Esophagus muscularis mucosa (tissue), 3 donors: Measurements from ENCODE around the gene RNF130.

ENCODE experiments used
- POLR2A ChIP-seq: fragments of 450-650 bp; IDR thresholded peaks from one replicate; pipeline ENCODE4 v1.6.1; 2017; ENCODE audit warnings: antibody characterized with exemption, moderate library complexity, mild to moderate bottlenecking, low read depth
- POLR2AphosphoS5 ChIP-seq, 2 donors: sonication (generic); formaldehyde crosslinking; IDR thresholded peaks; one replicate each; pipeline ENCODE4 v1.6.1; 2017; ENCODE audit warnings: antibody characterized with exemption in 2 of 2
- TF ChIP-seq, protein P1 (sequence below), 3 experiments: fragments of 200-600 bp in 2 of 3; fragments of 450-650 bp in 1 of 3; sonication (generic) in 2 of 3; IDR thresholded peaks; one replicate each; pipeline ENCODE4 v1.5.1; 2017 to 2019; ENCODE audit warnings: antibody characterized with exemption in 3 of 3, mild to moderate bottlenecking in 2 of 3, moderate library complexity in 1 of 3

DNA sequence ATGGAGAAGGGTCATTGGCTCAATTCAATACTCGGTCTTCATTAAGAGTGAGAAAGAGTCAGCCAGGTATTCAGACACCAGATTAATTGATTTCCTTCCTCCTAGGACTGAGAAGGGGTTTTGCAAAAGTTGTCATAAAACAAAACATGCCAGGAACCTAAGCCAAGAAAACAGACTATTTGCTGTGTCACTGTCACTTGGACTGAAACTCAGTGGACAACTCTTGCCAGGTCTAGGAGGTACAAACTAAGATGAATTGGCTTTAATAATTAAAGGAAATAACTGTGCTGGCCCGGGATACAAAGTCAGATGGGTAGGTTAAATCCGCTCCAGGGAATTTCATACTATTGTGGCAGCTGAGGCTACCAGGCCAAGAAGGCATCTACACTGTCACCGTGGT, 92.8 kb downstream of the RNF130 start:
- TF ChIP-seq, protein P1, sequence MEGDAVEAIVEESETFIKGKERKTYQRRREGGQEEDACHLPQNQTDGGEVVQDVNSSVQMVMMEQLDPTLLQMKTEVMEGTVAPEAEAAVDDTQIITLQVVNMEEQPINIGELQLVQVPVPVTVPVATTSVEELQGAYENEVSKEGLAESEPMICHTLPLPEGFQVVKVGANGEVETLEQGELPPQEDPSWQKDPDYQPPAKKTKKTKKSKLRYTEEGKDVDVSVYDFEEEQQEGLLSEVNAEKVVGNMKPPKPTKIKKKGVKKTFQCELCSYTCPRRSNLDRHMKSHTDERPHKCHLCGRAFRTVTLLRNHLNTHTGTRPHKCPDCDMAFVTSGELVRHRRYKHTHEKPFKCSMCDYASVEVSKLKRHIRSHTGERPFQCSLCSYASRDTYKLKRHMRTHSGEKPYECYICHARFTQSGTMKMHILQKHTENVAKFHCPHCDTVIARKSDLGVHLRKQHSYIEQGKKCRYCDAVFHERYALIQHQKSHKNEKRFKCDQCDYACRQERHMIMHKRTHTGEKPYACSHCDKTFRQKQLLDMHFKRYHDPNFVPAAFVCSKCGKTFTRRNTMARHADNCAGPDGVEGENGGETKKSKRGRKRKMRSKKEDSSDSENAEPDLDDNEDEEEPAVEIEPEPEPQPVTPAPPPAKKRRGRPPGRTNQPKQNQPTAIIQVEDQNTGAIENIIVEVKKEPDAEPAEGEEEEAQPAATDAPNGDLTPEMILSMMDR (IDR thresholded peaks at IDR 0.05) = no peak
- TF ChIP-seq POLR2AphosphoS5 (IDR thresholded peaks at IDR 0.05) (no peak), POLR2A (no peak)
